HG02763 (cell line): ENCODE results near the gene LCN12.

ENCODE experiments used
- ATAC-seq: cut with Tn5 transposase; IDR thresholded peaks from one replicate; pipeline ENCODE4 v1.9.1; 2021; ENCODE audit warnings: mild to moderate bottlenecking, moderate library complexity; ENCODE audit not compliant: unreplicated experiment

Gene LCN12

GRCh38 chr9:136944519-136945332 lies 7.3 kb upstream of the LCN12 start, which contains the start of the genes C8G and FBXW5:
TSS of gene C8G (plus strand) at chr9:136945243. CDS start at chr9:136945321, 78 bp downstream.
TSS of gene FBXW5 (minus strand) at chr9:136944738. CDS start at chr9:136944083, 655 bp downstream.
- peak; percentile 81 for ATAC-seq

DNA sequence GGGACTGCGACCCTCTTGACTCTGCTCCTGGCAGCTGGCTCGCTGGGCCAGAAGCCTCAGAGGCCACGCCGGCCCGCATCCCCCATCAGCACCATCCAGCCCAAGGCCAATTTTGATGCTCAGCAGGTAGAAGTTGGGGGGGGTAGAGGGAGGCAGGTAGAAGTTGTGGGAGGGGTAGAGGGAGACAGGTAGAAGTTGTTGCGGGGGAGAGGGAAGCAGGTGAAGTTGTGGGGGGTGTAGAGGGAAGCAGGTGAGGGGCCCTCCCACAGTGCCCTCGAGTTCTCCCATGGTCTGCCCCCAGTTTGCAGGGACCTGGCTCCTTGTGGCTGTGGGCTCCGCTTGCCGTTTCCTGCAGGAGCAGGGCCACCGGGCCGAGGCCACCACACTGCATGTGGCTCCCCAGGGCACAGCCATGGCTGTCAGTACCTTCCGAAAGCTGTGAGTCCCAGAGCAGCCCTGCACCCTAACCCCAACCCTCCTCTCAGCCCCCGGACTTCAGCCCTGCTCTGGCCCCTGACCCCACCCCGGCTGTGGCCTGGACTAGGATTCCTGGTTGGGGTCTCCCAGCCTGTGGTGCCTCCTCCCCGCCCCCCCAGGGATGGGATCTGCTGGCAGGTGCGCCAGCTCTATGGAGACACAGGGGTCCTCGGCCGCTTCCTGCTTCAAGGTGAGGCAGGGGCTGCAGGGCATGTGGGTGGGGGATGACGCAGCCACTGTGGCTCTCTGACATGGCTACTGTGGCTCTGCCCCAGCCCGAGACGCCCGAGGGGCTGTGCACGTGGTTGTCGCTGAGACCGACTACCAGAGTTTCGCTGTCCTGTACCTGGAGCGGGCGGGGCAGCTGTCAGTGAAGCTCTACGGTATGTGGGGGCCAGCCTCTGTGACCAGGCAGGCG lies 6.5 kb upstream of the LCN12 start:
- ATAC-seq = no peak

DNA sequence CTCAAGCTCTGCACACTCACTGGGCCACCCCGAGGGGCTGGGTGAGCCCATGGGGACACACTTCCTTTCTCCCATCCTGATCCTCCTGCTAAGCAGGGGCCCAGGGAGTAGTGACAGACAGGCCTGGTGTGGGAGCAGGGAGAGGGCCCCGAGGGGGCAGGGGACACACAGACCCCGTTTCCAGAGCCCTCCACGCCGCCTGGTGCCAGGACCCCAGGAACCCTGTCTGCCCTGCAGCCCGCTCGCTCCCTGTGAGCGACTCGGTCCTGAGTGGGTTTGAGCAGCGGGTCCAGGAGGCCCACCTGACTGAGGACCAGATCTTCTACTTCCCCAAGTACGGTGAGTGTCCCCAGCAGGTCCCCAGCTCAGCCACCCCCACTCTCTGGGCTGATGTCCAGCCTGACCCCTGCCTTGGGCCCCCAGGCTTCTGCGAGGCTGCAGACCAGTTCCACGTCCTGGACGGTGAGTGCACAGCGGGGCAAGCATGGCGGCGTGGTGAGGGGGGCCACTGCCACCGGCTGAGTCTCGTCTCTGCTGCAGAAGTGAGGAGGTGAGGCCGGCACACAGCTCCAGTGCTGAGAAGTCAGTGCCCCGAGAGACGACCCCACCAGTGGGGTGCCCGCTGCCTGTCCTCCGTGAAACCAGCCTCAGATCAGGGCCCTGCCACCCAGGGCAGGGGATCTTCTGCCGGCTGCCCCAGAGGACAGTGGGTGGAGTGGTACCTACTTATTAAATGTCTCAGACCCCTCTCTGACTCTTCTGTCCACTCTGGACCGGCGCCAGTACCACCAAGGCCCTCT lies 5.6 kb upstream of the LCN12 start:
- no peak for ATAC-seq

GRCh38 chr9:136947028-136947891 lies 4.8 kb upstream of the LCN12 start:
- no peak for ATAC-seq

DNA sequence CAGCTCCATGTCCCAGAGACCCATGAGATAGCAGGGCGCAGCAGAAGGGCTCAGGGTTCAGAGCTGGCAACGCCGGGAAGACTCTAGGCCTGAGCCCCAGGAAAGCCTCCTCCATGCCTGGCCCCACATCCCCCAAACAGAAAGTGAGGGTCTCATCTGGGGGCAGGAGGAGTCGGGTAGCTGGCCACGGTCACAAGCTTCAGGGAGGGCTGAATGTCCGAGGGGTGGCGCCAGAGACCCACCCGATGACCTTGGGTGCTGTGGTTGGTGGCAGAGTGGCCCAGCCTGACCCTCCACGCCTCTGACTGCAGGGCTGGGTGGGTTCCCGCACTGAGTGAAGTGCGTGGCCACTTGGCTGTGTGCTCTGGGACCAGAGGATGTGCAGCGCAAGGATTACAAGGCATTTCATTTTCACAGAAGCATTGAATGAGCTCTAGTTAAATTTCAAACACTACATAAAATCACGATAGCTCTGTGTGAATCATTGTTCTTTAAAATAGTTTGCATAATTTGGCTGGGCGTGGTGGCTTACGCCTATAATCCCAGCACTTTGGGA lies 4.0 kb upstream of the LCN12 start:
- ATAC-seq = no peak

- ATAC-seq = no peak
Measured at GRCh38 chr9:136949239-136949816, 2.7 kb upstream of the LCN12 start.

DNA sequence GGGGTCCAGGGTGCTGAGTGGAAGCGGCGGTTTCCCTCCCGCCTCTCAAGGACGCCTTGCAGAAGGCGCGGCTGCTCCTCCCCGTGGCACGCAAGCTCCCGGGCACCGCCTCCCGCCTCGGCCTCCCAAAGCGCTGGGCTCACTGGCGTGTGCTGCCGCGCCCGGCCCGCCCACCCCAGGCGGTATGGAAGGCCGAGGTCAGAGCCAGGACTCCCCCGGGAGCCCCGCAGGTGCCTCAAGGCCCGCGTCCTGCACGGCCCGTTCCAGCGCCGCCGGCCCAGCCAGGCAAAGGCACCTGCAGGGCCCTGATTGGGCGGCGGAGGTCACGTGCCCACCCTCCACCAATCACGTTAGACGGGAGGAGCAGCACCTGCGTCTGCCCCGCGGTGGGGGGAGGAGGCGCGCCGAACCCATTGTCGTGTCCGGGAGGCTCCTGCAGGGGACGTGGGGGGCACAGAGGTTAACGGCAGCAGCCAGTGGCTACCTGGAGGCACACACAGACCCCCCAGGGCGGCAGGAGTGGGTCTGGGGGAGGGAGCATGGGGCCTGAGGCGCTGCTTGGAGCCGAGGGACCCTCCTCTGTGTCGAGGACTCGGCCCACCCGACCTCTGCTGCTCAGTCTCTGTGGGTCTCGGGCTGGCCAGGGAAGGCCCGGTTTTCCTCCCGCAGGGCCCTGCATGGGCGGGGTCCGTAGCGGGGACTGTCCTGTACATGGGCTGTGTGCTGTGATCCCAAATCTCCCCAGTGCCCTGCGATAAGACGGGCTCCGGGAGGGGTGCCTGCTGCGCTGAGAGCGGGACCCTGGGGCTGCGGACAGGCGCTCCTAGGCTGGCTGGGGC lies 2.0 kb upstream of the LCN12 start:
- peak; percentile 79 for ATAC-seq

DNA sequence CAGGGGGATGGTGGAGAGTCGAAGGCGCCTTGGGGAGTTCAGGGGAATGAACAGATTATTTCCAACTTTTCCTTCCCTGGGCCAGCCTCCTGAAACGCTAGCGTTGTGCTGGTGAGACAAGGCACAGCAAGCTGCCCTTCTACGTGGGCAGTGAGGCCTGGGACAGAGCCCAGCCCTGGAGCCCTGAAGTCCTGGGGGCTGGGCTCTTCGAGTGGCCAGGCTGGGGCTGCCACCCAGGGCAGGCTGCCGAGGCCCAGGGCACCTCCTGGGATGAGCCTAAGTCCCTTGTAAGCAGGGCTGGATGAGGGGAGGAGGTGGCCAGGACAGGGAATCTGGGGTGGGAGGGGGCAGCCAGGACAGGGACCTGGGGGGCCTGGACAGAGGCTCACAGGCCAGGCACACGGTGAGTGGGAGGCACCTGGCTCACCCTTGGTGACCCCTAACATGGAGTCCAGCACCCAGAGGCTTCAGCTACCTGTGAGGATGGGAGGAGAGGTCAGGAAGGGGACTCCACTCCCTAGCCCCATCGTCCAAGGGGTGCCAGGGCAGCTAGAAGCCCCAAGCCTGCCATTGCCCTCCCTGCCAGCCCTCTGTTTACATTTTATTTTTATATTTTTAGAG lies 1.3 kb upstream of the LCN12 start:
- ATAC-seq = no peak

DNA sequence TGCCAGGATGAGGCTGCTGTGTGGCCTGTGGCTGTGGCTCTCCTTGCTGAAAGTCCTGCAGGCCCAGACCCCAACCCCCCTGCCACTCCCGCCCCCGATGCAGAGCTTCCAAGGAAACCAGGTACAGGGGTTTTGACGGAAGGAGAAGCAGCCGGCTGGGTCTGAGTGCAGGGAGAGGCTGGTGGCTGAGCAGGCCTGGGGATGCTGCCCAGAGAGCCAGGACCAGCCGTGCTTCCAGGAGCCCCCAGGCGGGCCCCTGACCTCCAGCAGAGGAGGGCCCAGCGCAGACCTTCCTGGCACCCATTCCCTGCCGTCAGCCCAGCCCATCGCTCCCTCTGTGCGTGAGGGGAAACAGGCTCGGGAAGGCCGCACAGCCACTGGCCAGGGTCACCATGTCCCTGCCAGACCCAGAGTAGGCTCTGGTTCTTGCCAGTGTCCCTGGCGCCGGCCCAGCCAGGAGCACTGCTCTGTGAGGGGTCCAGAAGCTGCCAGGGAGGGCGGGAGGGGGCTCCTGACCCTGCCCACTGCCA lies 313 bp downstream of the LCN12 start:
- no peak for ATAC-seq

DNA sequence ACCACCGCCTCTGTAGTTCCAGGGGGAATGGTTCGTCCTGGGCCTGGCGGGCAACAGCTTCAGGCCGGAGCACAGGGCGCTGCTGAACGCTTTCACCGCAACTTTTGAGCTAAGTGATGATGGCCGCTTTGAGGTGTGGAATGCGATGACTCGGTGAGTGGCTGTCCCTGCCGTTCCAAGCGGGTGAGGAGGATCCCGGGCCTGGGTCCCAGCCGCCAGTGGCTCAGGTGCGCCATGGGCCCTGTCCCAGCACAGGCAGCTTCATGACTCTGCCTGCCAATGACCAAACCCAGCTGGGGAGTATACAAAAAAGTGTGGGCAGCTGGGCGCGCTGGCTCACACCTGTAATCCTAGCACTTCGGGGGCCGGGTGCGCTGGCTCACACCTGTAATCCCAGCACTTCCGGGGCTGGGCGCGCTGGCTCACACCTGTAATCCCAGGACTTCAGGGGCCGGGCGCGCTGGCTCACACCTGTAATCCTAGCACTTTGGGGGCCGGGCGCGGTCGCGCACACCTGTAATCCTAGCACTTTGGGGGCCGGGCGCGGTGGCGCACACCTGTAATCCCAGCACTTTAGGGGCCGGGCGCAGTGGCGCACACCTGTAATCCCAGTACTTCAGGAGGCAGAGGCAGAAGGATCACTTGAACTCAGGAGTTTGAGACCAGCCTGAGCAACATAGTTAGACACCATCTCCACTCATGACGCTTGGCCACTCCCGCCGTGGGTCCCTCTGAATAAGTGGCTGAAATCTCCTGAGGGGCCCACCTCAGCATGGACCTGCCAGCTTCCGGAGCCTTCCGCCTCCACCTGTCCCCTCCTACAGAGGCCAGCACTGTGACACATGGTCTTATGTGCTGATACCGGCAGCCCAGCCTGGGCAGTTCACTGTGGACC lies 1.1 kb downstream of the LCN12 start:
- ATAC-seq = no peak

DNA sequence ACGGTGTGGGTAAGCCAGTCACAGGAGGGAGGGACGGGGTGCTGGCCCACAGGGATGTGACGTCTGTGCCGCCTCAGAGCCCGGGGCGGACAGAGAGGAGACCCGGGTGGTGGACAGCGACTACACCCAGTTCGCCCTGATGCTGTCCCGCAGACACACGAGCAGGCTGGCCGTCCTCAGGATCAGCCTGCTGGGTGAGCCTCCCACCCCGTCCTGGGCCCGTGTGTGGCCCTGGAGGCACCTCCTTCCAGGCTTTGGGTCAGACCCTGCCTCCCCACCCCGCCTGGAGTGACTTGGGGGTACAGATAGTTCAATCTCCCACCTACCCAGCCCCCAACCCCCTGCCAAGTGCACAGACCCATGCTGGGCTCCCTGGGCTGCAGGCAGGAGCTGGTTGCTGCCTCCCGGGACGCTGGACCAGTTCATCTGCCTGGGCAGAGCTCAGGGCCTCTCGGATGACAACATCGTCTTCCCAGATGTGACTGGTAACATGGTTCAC lies 1.7 kb downstream of the LCN12 start:
- ATAC-seq = no peak

GRCh38 chr9:136954270-136955083 lies 2.4 kb downstream of the LCN12 start:
- ATAC-seq = no peak

DNA sequence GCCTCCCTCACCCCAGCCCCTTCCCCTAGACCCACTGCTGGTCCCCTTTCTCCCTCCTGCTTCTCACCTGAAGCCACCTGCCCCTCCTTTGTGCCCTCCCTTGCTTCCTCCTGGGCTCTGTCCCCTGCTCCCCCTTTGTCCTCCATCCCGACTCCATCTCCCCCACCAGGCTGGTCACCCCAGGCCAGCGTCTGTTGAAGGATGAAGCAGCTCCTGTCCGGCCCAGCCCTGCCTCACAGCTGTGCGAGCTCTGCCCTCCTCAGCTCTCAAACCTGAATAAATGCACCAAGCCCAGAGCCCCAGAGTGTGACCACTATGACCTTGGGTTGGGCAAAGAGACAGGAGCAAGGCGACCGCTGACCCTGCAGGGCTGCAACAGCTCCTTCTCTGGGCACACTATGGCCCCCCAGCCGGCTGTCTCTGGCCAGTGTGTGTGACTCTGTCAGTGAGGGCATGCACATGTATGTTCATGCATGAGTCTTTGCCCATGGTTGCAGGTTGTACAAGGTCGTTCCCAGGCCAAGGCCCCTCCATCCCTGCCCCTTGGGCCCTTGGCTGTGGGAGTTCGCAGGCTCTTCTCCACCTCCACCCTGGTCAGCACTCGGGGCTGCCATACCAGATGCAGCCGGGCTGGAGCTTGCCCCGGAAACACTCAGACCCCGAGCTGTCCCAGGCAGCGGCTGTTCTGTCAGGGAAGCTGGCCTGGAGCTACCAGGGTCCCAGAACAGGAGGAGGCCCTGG lies 3.3 kb downstream of the LCN12 start:
- ATAC-seq = no peak

- no peak for ATAC-seq
Measured at GRCh38 chr9:136955943-136956335, 3.9 kb downstream of the LCN12 start.

DNA sequence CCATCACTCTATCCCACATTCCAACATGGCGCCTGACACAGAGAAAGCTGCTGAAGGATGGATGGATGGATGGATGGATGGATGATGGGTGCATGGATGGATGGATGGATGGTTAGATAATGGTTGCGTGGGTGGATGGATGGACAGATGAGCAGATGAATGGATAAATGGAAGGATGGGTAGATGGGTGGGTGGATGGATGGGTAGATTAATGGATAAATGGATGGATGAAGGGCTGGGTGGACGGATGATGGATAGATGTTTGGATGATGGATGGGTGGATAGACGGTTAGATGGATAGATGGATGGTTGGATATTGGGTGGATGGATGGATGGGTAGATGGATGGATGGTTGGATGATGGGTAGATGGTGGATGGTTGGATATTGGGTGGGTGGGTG lies 4.5 kb downstream of the LCN12 start:
- ATAC-seq = no peak
